ENCODE measurements around the gene BCAR1. TPM values are rescaled to one million over a fixed set of nuclear protein-coding genes. Genes with fewer than 3 reads are reported as not detected.

Gene BCAR1
- total and polyA plus RNA-seq, 10 of the 15 experiments (the other 5 are each of a cell fraction or from before 2014, with no cell fraction given): 0.13 to 14.1 (median 2.8) TPM; not detected in 1

DNA sequence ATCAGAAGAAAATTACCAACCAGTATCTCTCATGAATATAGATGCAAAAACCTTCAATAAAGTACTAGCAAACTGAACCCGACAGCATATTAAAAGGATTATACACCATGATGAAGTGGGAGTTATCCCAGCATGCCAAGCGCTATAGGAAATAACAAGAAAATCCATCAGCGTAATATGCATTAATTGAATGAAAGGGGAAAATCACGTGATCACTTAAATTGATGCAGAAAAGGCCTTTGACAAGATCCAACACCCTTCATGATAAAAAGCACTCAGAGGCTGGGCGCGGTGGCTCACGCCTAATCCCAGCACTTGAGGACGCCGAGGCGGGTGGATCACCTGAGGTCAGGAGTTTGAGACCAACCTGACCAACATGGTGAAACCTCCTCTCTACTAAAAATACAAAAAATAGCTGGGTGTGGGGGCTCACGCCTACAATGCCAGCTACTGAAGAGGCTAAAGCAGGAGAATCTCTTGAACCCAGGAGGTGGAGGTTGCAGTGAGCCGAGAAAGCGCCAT lies 49.3 kb downstream of the BCAR1 start:
- no peak overlapping the region for H2AFZ ChIP-seq (ENCODE audit: control insufficient read depth, low read depth, low read length)
- in situ Hi-C loops (cut with MboI): loop anchor here (5.0 kb wide), 1 partner anchor 185 kb away; no protein-coding TSS in a partner anchor
- intact Hi-C loops (cut with micrococcal nuclease; ENCODE audit: unreplicated experiment): loop anchor here (2.0 kb wide), 1 partner anchor 19 kb away; no protein-coding TSS in a partner anchor
- no peak for TF ChIP-seq NR2C2 (IDR thresholded peaks at IDR 0.05; ENCODE audit: borderline replicate concordance, control insufficient read depth, insufficient read length, low read depth)
- TF ChIP-seq CREB1 (IDR thresholded peaks at IDR 0.05; ENCODE audit: low read depth): no peak
- TF ChIP-seq, protein P1, sequence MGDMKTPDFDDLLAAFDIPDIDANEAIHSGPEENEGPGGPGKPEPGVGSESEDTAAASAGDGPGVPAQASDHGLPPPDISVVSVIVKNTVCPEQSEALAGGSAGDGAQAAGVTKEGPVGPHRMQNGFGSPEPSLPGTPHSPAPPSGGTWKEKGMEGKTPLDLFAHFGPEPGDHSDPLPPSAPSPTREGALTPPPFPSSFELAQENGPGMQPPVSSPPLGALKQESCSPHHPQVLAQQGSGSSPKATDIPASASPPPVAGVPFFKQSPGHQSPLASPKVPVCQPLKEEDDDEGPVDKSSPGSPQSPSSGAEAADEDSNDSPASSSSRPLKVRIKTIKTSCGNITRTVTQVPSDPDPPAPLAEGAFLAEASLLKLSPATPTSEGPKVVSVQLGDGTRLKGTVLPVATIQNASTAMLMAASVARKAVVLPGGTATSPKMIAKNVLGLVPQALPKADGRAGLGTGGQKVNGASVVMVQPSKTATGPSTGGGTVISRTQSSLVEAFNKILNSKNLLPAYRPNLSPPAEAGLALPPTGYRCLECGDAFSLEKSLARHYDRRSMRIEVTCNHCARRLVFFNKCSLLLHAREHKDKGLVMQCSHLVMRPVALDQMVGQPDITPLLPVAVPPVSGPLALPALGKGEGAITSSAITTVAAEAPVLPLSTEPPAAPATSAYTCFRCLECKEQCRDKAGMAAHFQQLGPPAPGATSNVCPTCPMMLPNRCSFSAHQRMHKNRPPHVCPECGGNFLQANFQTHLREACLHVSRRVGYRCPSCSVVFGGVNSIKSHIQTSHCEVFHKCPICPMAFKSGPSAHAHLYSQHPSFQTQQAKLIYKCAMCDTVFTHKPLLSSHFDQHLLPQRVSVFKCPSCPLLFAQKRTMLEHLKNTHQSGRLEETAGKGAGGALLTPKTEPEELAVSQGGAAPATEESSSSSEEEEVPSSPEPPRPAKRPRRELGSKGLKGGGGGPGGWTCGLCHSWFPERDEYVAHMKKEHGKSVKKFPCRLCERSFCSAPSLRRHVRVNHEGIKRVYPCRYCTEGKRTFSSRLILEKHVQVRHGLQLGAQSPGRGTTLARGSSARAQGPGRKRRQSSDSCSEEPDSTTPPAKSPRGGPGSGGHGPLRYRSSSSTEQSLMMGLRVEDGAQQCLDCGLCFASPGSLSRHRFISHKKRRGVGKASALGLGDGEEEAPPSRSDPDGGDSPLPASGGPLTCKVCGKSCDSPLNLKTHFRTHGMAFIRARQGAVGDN (IDR thresholded peaks at IDR 0.05): no peak
- TF ChIP-seq ASH2L (IDR thresholded peaks at IDR 0.05; ENCODE audit: borderline replicate concordance, low read depth): no peak
- TF ChIP-seq, protein P2, sequence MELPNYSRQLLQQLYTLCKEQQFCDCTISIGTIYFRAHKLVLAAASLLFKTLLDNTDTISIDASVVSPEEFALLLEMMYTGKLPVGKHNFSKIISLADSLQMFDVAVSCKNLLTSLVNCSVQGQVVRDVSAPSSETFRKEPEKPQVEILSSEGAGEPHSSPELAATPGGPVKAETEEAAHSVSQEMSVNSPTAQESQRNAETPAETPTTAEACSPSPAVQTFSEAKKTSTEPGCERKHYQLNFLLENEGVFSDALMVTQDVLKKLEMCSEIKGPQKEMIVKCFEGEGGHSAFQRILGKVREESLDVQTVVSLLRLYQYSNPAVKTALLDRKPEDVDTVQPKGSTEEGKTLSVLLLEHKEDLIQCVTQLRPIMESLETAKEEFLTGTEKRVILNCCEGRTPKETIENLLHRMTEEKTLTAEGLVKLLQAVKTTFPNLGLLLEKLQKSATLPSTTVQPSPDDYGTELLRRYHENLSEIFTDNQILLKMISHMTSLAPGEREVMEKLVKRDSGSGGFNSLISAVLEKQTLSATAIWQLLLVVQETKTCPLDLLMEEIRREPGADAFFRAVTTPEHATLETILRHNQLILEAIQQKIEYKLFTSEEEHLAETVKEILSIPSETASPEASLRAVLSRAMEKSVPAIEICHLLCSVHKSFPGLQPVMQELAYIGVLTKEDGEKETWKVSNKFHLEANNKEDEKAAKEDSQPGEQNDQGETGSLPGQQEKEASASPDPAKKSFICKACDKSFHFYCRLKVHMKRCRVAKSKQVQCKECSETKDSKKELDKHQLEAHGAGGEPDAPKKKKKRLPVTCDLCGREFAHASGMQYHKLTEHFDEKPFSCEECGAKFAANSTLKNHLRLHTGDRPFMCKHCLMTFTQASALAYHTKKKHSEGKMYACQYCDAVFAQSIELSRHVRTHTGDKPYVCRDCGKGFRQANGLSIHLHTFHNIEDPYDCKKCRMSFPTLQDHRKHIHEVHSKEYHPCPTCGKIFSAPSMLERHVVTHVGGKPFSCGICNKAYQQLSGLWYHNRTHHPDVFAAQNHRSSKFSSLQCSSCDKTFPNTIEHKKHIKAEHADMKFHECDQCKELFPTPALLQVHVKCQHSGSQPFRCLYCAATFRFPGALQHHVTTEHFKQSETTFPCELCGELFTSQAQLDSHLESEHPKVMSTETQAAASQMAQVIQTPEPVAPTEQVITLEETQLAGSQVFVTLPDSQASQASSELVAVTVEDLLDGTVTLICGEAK (IDR thresholded peaks at IDR 0.05; ENCODE audit: borderline replicate concordance): no peak
- TF ChIP-seq RFX5 (IDR thresholded peaks at IDR 0.05; ENCODE audit: low read depth, low read length): no peak
- no peak for TF ChIP-seq RAD21 (IDR thresholded peaks at IDR 0.05; ENCODE audit: insufficient read depth, low read depth, low read length)
- TF ChIP-seq, protein P3, sequence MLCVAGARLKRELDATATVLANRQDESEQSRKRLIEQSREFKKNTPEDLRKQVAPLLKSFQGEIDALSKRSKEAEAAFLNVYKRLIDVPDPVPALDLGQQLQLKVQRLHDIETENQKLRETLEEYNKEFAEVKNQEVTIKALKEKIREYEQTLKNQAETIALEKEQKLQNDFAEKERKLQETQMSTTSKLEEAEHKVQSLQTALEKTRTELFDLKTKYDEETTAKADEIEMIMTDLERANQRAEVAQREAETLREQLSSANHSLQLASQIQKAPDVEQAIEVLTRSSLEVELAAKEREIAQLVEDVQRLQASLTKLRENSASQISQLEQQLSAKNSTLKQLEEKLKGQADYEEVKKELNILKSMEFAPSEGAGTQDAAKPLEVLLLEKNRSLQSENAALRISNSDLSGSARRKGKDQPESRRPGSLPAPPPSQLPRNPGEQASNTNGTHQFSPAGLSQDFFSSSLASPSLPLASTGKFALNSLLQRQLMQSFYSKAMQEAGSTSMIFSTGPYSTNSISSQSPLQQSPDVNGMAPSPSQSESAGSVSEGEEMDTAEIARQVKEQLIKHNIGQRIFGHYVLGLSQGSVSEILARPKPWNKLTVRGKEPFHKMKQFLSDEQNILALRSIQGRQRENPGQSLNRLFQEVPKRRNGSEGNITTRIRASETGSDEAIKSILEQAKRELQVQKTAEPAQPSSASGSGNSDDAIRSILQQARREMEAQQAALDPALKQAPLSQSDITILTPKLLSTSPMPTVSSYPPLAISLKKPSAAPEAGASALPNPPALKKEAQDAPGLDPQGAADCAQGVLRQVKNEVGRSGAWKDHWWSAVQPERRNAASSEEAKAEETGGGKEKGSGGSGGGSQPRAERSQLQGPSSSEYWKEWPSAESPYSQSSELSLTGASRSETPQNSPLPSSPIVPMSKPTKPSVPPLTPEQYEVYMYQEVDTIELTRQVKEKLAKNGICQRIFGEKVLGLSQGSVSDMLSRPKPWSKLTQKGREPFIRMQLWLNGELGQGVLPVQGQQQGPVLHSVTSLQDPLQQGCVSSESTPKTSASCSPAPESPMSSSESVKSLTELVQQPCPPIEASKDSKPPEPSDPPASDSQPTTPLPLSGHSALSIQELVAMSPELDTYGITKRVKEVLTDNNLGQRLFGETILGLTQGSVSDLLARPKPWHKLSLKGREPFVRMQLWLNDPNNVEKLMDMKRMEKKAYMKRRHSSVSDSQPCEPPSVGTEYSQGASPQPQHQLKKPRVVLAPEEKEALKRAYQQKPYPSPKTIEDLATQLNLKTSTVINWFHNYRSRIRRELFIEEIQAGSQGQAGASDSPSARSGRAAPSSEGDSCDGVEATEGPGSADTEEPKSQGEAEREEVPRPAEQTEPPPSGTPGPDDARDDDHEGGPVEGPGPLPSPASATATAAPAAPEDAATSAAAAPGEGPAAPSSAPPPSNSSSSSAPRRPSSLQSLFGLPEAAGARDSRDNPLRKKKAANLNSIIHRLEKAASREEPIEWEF (IDR thresholded peaks at IDR 0.05; ENCODE audit: insufficient replicate concordance, low read depth, low read length): no peak
- no peak for TF ChIP-seq ATF7 (IDR thresholded peaks at IDR 0.05; ENCODE audit: low read depth)

More for the DNA sequence above, 49.3 kb downstream of the BCAR1 start:
- FAIRE-seq (no peak), ATAC-seq (no peak), DNase-seq (ENCODE audit: low read depth, low spot score) (no peak)
- H3K9me3 ChIP-seq (replicated peaks; ENCODE audit: control insufficient read depth, insufficient read depth, low read length): no peaks in the 10 kb centered on the region
- H3K27me3 ChIP-seq (replicated peaks in 1 of 2; ENCODE audit: control insufficient read depth in 2 of 2, insufficient read depth in 2 of 2, low read length in 1 of 2): peaks cover 1 to 4% of the 10 kb centered on the region in 2 experiments
- no peak overlapping the region for H3K4me2 ChIP-seq (ENCODE audit: control insufficient read depth, insufficient read depth)
- H3K4me3 ChIP-seq: no peak overlapping the region
- no peaks in the 10 kb centered on the region for H3K36me3 ChIP-seq (ENCODE audit: control insufficient read depth in 2 of 2, insufficient read depth in 2 of 2, low read length in 1 of 2)
- no peak overlapping the region for H3K27ac ChIP-seq (ENCODE audit: control insufficient read depth, insufficient read depth)
- H4K20me1 ChIP-seq (ENCODE audit: control insufficient read depth, insufficient read depth): no peaks in the 10 kb centered on the region
- BruUV-seq (replicated peaks): no TSS peak
- no peaks in the 10 kb centered on the region for H3K79me2 ChIP-seq (ENCODE audit: control insufficient read depth, insufficient read depth, low read length)
- WGBS (ENCODE audit: insufficient coverage, insufficient replicate concordance, low lambda C conversion rate, missing lambda C conversion rate): 93% methylated on average over 13 of the region's 13 CpGs
- SMC1A ChIA-PET (ENCODE audit: uncharacterized antibody, unreplicated experiment): interaction anchor here (0.8 to 1.4 kb wide), 5 partner anchors 18 to 419 kb away, joined by 3 to 8 read pairs (median 4); no protein-coding TSS in a partner anchor
- no peak overlapping the region for H3K9ac ChIP-seq (ENCODE audit: control insufficient read depth, insufficient read depth, low read length)
- POLR2A ChIA-PET: interaction anchor here (0.6 kb wide), 2 partner anchors 30 to 121 kb away, joined by 3 to 5 read pairs; no protein-coding TSS in a partner anchor
- peaks cover 8% of the 10 kb centered on the region for H3K4me1 ChIP-seq (ENCODE audit: control insufficient read depth, insufficient read depth, low read length)
- RAD21 ChIA-PET (ENCODE audit: unreplicated experiment): interaction anchor here (0.6 to 3.7 kb wide), 6 partner anchors 31 to 445 kb away, joined by 3 to 44 read pairs (median 3); partner anchors contain the start of gene KARS1
- CTCF ChIA-PET: interaction anchor here (0.8 to 7.9 kb wide), 4 partner anchors 119 to 200 kb away, joined by 3 to 170 read pairs (median 4); no protein-coding TSS in a partner anchor
